HCT116 (cell line): ENCODE results near the gene CCDC183.

Source experiments
- CBX3 ChIP-seq: IDR thresholded peaks from 2 replicates; pipeline ENCODE4 v1.6.1; 2012; ENCODE audit warnings: low read depth
- CEBPB ChIP-seq: IDR thresholded peaks from 2 replicates; pipeline ENCODE4 v1.6.1; 2012; ENCODE audit warnings: low read depth
- EZH2 ChIP-seq: fragments of 200-600 bp; sonication (generic); IDR thresholded peaks from 2 replicates; pipeline ENCODE4 v1.6.1; 2017; ENCODE audit warnings: antibody characterized with exemption, mixed run types
- FOSL1 ChIP-seq: IDR thresholded peaks from 2 replicates; pipeline ENCODE4 v1.6.1; 2012; ENCODE audit warnings: low read depth
- JUND ChIP-seq: IDR thresholded peaks from 2 replicates; pipeline ENCODE4 v1.6.1; 2012
- POLR2A ChIP-seq: IDR thresholded peaks from 2 replicates; pipeline ENCODE4 v1.7.0; 2011; ENCODE audit warnings: borderline replicate concordance; ENCODE audit not compliant: insufficient read depth, insufficient read length; ENCODE audit errors: extremely low read depth
- POLR2AphosphoS5 ChIP-seq: IDR thresholded peaks from 2 replicates; pipeline ENCODE4 v1.6.1; 2011; ENCODE audit warnings: mild to moderate bottlenecking, low read depth, low read length, moderate library complexity
- RAD21 ChIP-seq: IDR thresholded peaks from 2 replicates; pipeline ENCODE4 v1.6.1; 2012; ENCODE audit warnings: low read depth, mild to moderate bottlenecking
- SIN3A ChIP-seq: IDR thresholded peaks from 2 replicates; pipeline ENCODE4 v1.6.1; 2012; ENCODE audit warnings: low read depth
- SP1 ChIP-seq: IDR thresholded peaks from 2 replicates; pipeline ENCODE4 v1.6.1; 2012; ENCODE audit warnings: low read depth
- YY1 ChIP-seq: IDR thresholded peaks from 2 replicates; pipeline ENCODE4 v1.6.1; 2011; ENCODE audit warnings: low read length, low read depth, moderate library complexity, mild to moderate bottlenecking; ENCODE audit not compliant: insufficient replicate concordance; ENCODE audit errors: extremely low read depth
- ZFX ChIP-seq: fragments of 450-650 bp; IDR thresholded peaks from 2 replicates; pipeline ENCODE4 v1.6.1; 2017
- TF ChIP-seq, protein P1 (sequence below), 3 experiments: fragments of 200-600 bp in 1 of 3; sonication (generic) in 1 of 3; IDR thresholded peaks in 2 of 3; conservative IDR thresholded peaks in 1 of 3; 2 replicates each; pipeline ENCODE4 v1.5.1; 2012 to 2017; ENCODE audit warnings: low read depth in 2 of 3, low read length in 2 of 3, antibody characterized with exemption in 1 of 3, borderline replicate concordance in 1 of 3, control low read depth in 1 of 3, mild to moderate bottlenecking in 1 of 3, mixed read lengths in 1 of 3, mixed run types in 1 of 3, moderate library complexity in 1 of 3; ENCODE audit not compliant: insufficient read depth in 1 of 3
- TF ChIP-seq, protein P2 (sequence below): IDR thresholded peaks from 2 replicates; pipeline ENCODE4 v1.6.1; 2011; ENCODE audit warnings: mild to moderate bottlenecking, low read length, moderate library complexity; ENCODE audit not compliant: insufficient replicate concordance; ENCODE audit errors: extremely low read depth

DNA sequence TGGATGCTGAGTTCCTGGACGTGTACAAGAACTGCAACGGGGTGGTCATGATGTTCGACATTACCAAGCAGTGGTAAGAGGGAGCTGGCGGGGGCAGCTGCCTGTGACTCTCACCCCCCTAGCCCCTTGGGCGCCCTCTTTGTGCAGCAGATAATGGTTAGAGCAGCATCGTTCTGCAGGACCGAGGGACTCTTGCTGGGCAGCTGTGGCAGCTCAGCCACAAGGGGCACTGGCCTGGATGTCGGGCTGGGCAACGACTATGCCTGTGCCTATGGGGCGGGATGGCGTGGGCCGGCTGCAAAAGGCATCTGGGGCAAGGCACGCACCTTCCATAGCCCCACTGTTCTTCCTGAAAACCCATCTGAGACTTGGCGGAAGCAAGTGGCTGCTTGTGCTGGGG, 33.3 kb downstream of the CCDC183 start:
- TF ChIP-seq POLR2A (no peak), SP1 (no peak), POLR2AphosphoS5 (no peak), EZH2 (no peak), FOSL1 (no peak), CEBPB (no peak), ZFX (no peak), SIN3A (no peak), JUND (no peak), YY1 (no peak), CBX3 (no peak), RAD21 (no peak)
- TF ChIP-seq, protein P1, sequence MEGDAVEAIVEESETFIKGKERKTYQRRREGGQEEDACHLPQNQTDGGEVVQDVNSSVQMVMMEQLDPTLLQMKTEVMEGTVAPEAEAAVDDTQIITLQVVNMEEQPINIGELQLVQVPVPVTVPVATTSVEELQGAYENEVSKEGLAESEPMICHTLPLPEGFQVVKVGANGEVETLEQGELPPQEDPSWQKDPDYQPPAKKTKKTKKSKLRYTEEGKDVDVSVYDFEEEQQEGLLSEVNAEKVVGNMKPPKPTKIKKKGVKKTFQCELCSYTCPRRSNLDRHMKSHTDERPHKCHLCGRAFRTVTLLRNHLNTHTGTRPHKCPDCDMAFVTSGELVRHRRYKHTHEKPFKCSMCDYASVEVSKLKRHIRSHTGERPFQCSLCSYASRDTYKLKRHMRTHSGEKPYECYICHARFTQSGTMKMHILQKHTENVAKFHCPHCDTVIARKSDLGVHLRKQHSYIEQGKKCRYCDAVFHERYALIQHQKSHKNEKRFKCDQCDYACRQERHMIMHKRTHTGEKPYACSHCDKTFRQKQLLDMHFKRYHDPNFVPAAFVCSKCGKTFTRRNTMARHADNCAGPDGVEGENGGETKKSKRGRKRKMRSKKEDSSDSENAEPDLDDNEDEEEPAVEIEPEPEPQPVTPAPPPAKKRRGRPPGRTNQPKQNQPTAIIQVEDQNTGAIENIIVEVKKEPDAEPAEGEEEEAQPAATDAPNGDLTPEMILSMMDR (IDR thresholded peaks at IDR 0.05 in 2 of 3, conservative IDR thresholded peaks at IDR 0.05 in 1 of 3; ENCODE audit: borderline replicate concordance in 1 of 3, insufficient read depth in 1 of 3, low read depth in 2 of 3, low read length in 2 of 3), result no peak
- TF ChIP-seq, protein P2, sequence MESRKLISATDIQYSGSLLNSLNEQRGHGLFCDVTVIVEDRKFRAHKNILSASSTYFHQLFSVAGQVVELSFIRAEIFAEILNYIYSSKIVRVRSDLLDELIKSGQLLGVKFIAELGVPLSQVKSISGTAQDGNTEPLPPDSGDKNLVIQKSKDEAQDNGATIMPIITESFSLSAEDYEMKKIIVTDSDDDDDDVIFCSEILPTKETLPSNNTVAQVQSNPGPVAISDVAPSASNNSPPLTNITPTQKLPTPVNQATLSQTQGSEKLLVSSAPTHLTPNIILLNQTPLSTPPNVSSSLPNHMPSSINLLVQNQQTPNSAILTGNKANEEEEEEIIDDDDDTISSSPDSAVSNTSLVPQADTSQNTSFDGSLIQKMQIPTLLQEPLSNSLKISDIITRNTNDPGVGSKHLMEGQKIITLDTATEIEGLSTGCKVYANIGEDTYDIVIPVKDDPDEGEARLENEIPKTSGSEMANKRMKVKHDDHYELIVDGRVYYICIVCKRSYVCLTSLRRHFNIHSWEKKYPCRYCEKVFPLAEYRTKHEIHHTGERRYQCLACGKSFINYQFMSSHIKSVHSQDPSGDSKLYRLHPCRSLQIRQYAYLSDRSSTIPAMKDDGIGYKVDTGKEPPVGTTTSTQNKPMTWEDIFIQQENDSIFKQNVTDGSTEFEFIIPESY, result no peak
